K562 (cell line): ENCODE data around the gene SIDT2. TPM values are rescaled to one million over a fixed set of nuclear protein-coding genes. Genes with fewer than 3 reads are reported as not detected.

Source experiments
- ATF7 ChIP-seq: fragments of 450-650 bp; IDR thresholded peaks from 2 replicates; pipeline ENCODE4 v1.7.1; 2014; ENCODE audit warnings: mild to moderate bottlenecking, moderate library complexity
- CBX5 ChIP-seq: IDR thresholded peaks from 2 replicates; pipeline ENCODE4 v1.6.1; 2014; ENCODE audit warnings: low read depth, borderline replicate concordance
- CTCF ChIP-seq, 3 experiments: IDR thresholded peaks in 2 of 3; conservative IDR thresholded peaks in 1 of 3; 2 replicates each; pipeline ENCODE4 v1.5.1; 2011 to 2012; ENCODE audit warnings: low read length in 3 of 3, mild to moderate bottlenecking in 3 of 3, control low read depth in 2 of 3, improper control_type of control experiment in 1 of 3, inconsistent platforms in 1 of 3, low read depth in 1 of 3, mixed read lengths in 1 of 3, moderate library complexity in 1 of 3; ENCODE audit not compliant: insufficient read depth in 2 of 3
- DLX4 ChIP-seq: fragments of 250-450 bp; sonication (Bioruptor Pico); IDR thresholded peaks from 2 replicates; pipeline ENCODE4 v1.6.1; 2021; ENCODE audit warnings: mild to moderate bottlenecking
- ETV5 ChIP-seq: sonication (generic); formaldehyde crosslinking; IDR thresholded peaks from 2 replicates; pipeline ENCODE4 v1.4.0; 2020; ENCODE audit warnings: low read depth, mild to moderate bottlenecking, missing genetic modification reagents
- HINFP ChIP-seq: fragments of 450-650 bp; conservative IDR thresholded peaks from 2 replicates; pipeline ENCODE4 v1.6.1; 2016; ENCODE audit warnings: missing genetic modification characterization, low read depth, mild to moderate bottlenecking, control low read depth, missing compliant biosample characterization
- KDM2B ChIP-seq: fragments of 250-450 bp; sonication (Bioruptor Pico); IDR thresholded peaks from 2 replicates; pipeline ENCODE4 v1.8.0; 2021; ENCODE audit warnings: mild to moderate bottlenecking, moderate library complexity
- NKRF ChIP-seq: fragments of 450-650 bp; IDR thresholded peaks from 2 replicates; pipeline ENCODE4 v1.6.1; 2016; ENCODE audit warnings: borderline replicate concordance
- SLC30A9 ChIP-seq: fragments of 250-450 bp; sonication (Bioruptor Pico); IDR thresholded peaks from 2 replicates; pipeline ENCODE4 v1.8.0; 2022; ENCODE audit warnings: mild to moderate bottlenecking, moderate library complexity
- SNAPC5 ChIP-seq: fragments of 250-450 bp; sonication (Bioruptor Pico); IDR thresholded peaks from 2 replicates; pipeline ENCODE4 v1.8.0; 2021; ENCODE audit warnings: moderate library complexity, mild to moderate bottlenecking, inconsistent platforms
- SREBF2 ChIP-seq: sonication (generic); formaldehyde crosslinking; IDR thresholded peaks from 2 replicates; pipeline ENCODE4 v1.4.0; 2020; ENCODE audit warnings: mild to moderate bottlenecking, missing genetic modification reagents
- TAF1 ChIP-seq: IDR thresholded peaks from 2 replicates; pipeline ENCODE4 v1.6.1; 2011; ENCODE audit warnings: mild to moderate bottlenecking, low read length, moderate library complexity; ENCODE audit not compliant: insufficient read depth, control insufficient read depth, severe bottlenecking; ENCODE audit errors: extremely low read depth
- USF1 ChIP-seq: sonication (generic); formaldehyde crosslinking; IDR thresholded peaks from 2 replicates; pipeline ENCODE4 v1.9.0; 2022; ENCODE audit warnings: mild to moderate bottlenecking, missing genetic modification reagents
- ZNF239 ChIP-seq: fragments of 250-450 bp; sonication (Bioruptor Pico); IDR thresholded peaks from 2 replicates; pipeline ENCODE4 v1.4.0; 2020; ENCODE audit warnings: mild to moderate bottlenecking
- ZNF253 ChIP-seq: fragments of 250-450 bp; sonication (Bioruptor Pico); conservative IDR thresholded peaks from 2 replicates; pipeline ENCODE4 v1.6.1; 2021; ENCODE audit warnings: mild to moderate bottlenecking
- ZNF699 ChIP-seq: fragments of 250-450 bp; sonication (Bioruptor Pico); IDR thresholded peaks from 2 replicates; pipeline ENCODE4 v1.8.0; 2021; ENCODE audit warnings: mild to moderate bottlenecking, moderate library complexity; ENCODE audit not compliant: insufficient replicate concordance
- ZNF740 ChIP-seq, 3 experiments: fragments of 200-800 bp in 1 of 3; sonication (Bioruptor generic) in 1 of 3; sonication (generic) in 1 of 3; formaldehyde crosslinking in 1 of 3; IDR thresholded peaks; 2 replicates each; pipeline versions ENCODE4 v1.6.1 to v1.8.0; 2016 to 2022; ENCODE audit warnings: mild to moderate bottlenecking in 2 of 3, missing compliant biosample characterization in 2 of 3, missing genetic modification characterization in 2 of 3, missing genetic modification reagents in 1 of 3
- polyA plus RNA-seq, 8 experiments: library from polyadenylated mRNA; depleted of rRNA in 4 of 8; stranded (reverse) in 5 of 8; unstranded in 3 of 8; fragments of >200 nt; fragmentation: Nextera tagmentation in 2 of 8; fragmentation: Illumina TruSeq in 1 of 8; extraction: Ambion mirVana in 2 of 8; extraction: Trizol in 1 of 8; gene quantifications; 2 replicates each; pipeline versions ENCODE4 v1.2.1 to v1.2.3, GENCODE V29; 2011 to 2014; ENCODE audit warnings: inconsistent platforms in 1 of 8, missing spikeins in 1 of 8
- total RNA-seq, 7 experiments: library from RNA; depleted of rRNA in 6 of 7; stranded (reverse); fragments of >200 nt in 6 of 7; fragmentation: Illumina TruSeq in 2 of 7; extraction: Trizol in 2 of 7; gene quantifications; 2 replicates each; pipeline versions ENCODE4 v1.2.1 to v1.2.3, GENCODE V29; 2011 to 2021; ENCODE audit warnings: low replicate concordance in 1 of 7

The SIDT2 gene
- total and polyA plus RNA-seq, 9 of the 15 experiments (the other 6 are each of a cell fraction or from before 2014, with no cell fraction given) = 2.4 to 20.2 (median 6.5) TPM

GRCh38 chr11:117180661-117181585, 2.4 kb downstream of the SIDT2 start (continued):
- TF ChIP-seq ZNF740 (CRISPR knock-in tag; IDR thresholded peaks at IDR 0.05) (no peak), ZNF740 (tag; IDR thresholded peaks at IDR 0.05) (no peak), SNAPC5 (CRISPR knock-in tag) (no peak), ATF7 (0 out of 2 replicates have a peak, but pooled peaks have one; percentile 25), HINFP (tag) (0 out of 2 replicates have a peak, but pooled peaks have one; percentile 35), ZNF699 (CRISPR knock-in tag) (no peak), USF1 (CRISPR knock-in tag) (peak; percentile 88), TAF1 (peak; percentile 45), KDM2B (CRISPR knock-in tag) (no peak), ETV5 (no peak), DLX4 (CRISPR knock-in tag) (no peak), CBX5 (no peak), ZNF253 (CRISPR knock-in tag) (no peak), ZNF239 (CRISPR knock-in tag) (no peak), SREBF2 (CRISPR knock-in tag) (no peak), SLC30A9 (CRISPR knock-in tag) (no peak), NKRF (peak; percentile 61; the same call in 1 of the 2 replicates), CTCF (IDR thresholded peaks at IDR 0.05 in 2 of 3, conservative IDR thresholded peaks at IDR 0.05 in 1 of 3; ENCODE audit: insufficient read depth in 2 of 3, low read depth in 1 of 3, low read length in 3 of 3) (peak; percentile 93 to 100 (median 100))
